Vagina (tissue), 2 donors: ENCODE data around the gene P3R3URF. TPM values are rescaled to one million over a fixed set of nuclear protein-coding genes. Genes with fewer than 3 reads are reported as not detected.
A peak's percentile ranks its signal among the peaks of the same experiment; 100 is the strongest.

Source experiments
- DNase-seq, 2 donors: peaks; one replicate each; pipeline ENCODE4 v3.0.0-alpha.2; 2017; ENCODE audit errors: extremely low spot score in 2 of 2
- H3K27ac ChIP-seq: fragments of 200-600 bp; sonication (generic); one replicate; pipeline ENCODE4 v1.5.1; 2019
- H3K27me3 ChIP-seq: fragments of 200-600 bp; sonication (generic); one replicate; pipeline ENCODE4 v1.5.1; 2019
- H3K36me3 ChIP-seq, 2 donors: fragments of 200-600 bp; sonication (generic); one replicate each; pipeline ENCODE4 v1.5.1; 2017 to 2019
- H3K4me1 ChIP-seq: fragments of 200-600 bp; sonication (generic); one replicate; pipeline ENCODE4 v1.5.1; 2019
- H3K4me3 ChIP-seq, 2 donors: fragments of 200-600 bp; sonication (generic); 1 replicate in 1 of 2; 2 replicates in 1 of 2; pipeline ENCODE4 v1.5.1; 2016 to 2019
- H3K9me3 ChIP-seq: fragments of 200-600 bp; sonication (generic); one replicate; pipeline ENCODE4 v1.5.1; 2019
- POLR2A ChIP-seq, 2 donors: fragments of 450-650 bp; IDR thresholded peaks; one replicate each; pipeline ENCODE4 v1.6.1; 2017; ENCODE audit warnings: antibody characterized with exemption in 2 of 2, mild to moderate bottlenecking in 2 of 2, moderate library complexity in 2 of 2
- POLR2AphosphoS5 ChIP-seq, 2 donors: sonication (generic); formaldehyde crosslinking; IDR thresholded peaks; one replicate each; pipeline ENCODE4 v1.9.0; 2017; ENCODE audit warnings: antibody characterized with exemption in 2 of 2, mild to moderate bottlenecking in 2 of 2, low read depth in 1 of 2; ENCODE audit not compliant: insufficient read depth in 1 of 2
- intact Hi-C: fragments of 100-400 bp; cut with DNase I; formaldehyde crosslinking; loops from one replicate; pipeline ENCODE4 v1.15.1; 2023
- total RNA-seq: library from RNA; depleted of rRNA; stranded (reverse); fragments of >200 nt; gene quantifications from one replicate; pipeline ENCODE4 v1.2.3, GENCODE V29; 2016
- TF ChIP-seq, protein P1 (sequence below), 3 experiments: fragments of 450-650 bp in 2 of 3; fragments of 200-600 bp in 1 of 3; sonication (generic) in 1 of 3; IDR thresholded peaks; one replicate each; pipeline ENCODE4 v1.5.1; 2017 to 2019; ENCODE audit warnings: antibody characterized with exemption in 3 of 3, mild to moderate bottlenecking in 2 of 3, moderate library complexity in 2 of 3

P3R3URF gene
- total RNA-seq, 1 donor from 2014 or later, result not detected

DNA sequence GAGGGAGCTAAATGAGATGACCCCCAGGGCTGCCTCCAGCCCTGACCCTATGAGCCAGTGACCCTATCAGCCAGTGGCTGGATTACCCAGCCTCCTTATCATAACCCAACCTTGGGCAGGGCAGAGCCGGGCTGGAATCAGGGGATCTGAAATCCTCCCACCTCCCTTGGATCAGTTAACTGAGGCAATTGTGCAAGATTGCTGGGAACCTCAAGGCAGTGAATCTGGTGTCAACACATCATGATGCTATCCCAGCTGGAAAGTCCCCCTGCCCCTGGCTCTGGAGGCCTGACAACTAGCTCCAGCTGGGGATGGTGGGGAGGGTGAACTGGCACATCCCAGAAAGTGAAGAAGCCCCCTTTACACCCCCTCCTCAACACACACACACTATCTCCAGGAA is 7.8 kb downstream of the P3R3URF start:
- no peaks in the 10 kb centered on the region for H3K36me3 ChIP-seq
- H3K27ac ChIP-seq, result no peak overlapping the region
- H3K27me3 ChIP-seq, result no peaks in the 10 kb centered on the region

DNA sequence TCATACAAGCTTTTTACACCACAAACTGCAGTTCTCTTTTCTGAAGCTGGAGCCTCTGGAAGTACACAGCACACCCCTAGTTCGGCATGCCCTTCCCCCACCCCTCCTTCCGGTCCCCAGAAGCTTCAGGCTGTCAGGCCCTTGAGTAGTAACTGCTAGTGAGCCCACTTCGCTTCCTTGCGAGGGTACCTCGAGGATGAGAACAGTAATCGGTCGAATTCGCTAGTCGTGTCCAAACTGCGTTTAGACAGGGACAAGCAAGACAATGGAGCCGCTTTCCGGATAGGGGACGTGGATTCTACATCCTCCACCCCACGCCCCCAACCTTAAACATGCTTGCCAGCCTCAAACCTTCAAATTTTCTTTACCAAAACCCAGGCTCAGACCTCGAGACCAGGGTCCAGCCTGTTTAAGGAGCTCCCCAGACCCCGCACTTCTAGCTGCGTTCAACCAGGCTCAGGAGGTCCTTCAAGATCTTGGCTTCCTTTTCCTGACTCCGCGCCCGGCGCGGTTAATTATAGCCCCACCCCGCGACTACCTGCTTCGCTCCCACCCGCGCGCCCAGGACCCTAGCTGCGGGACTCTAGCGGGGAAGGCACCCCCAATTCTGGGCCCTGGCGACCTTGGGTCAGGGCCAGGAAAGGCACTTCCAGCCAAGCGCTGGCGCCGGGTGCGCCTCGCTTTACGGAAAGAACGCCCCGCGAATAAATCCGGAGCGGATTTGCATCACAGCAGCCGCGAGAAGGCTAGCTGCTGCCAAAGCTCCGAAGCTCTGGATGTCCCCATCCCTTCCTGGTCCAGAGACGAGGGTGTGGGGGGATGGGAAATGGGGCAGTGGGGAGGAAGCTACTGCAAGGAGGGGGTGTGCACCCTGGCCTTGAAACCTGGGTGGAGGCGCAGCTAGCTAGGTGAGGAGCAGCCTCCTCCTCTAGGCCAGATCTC is 9.5 kb downstream of the P3R3URF start:
- Histone ChIP-seq H3K4me3 (peak overlapping the region; percentile 45), H3K4me1 (peaks cover 23% of the 10 kb centered on the region), H3K27ac (peak overlapping the region; percentile 64), H3K9me3 (no peaks in the 10 kb centered on the region), H3K27me3 (no peaks in the 10 kb centered on the region), H3K36me3 (no peaks in the 10 kb centered on the region)
- intact Hi-C loops, result no loop called here
- TF ChIP-seq POLR2A (IDR thresholded peaks at IDR 0.05), result no peak
- TF ChIP-seq POLR2AphosphoS5 (IDR thresholded peaks at IDR 0.05; ENCODE audit: insufficient read depth in 1 of 2, low read depth in 1 of 2), result peak; percentile 52 to 67
- no peak for DNase-seq

More for the DNA sequence above, 7.8 kb downstream of the P3R3URF start:
- no peak for DNase-seq
- Histone ChIP-seq H3K9me3 (no peaks in the 10 kb centered on the region), H3K4me1 (peaks cover 38% of the 10 kb centered on the region), H3K4me3 (no peak overlapping the region)
- intact Hi-C loops, result no loop called here
- TF ChIP-seq, protein P1, sequence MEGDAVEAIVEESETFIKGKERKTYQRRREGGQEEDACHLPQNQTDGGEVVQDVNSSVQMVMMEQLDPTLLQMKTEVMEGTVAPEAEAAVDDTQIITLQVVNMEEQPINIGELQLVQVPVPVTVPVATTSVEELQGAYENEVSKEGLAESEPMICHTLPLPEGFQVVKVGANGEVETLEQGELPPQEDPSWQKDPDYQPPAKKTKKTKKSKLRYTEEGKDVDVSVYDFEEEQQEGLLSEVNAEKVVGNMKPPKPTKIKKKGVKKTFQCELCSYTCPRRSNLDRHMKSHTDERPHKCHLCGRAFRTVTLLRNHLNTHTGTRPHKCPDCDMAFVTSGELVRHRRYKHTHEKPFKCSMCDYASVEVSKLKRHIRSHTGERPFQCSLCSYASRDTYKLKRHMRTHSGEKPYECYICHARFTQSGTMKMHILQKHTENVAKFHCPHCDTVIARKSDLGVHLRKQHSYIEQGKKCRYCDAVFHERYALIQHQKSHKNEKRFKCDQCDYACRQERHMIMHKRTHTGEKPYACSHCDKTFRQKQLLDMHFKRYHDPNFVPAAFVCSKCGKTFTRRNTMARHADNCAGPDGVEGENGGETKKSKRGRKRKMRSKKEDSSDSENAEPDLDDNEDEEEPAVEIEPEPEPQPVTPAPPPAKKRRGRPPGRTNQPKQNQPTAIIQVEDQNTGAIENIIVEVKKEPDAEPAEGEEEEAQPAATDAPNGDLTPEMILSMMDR (IDR thresholded peaks at IDR 0.05), result no peak
- TF ChIP-seq POLR2AphosphoS5 (IDR thresholded peaks at IDR 0.05; ENCODE audit: insufficient read depth in 1 of 2, low read depth in 1 of 2), result no peak
- TF ChIP-seq POLR2A (IDR thresholded peaks at IDR 0.05), result no peak

DNA sequence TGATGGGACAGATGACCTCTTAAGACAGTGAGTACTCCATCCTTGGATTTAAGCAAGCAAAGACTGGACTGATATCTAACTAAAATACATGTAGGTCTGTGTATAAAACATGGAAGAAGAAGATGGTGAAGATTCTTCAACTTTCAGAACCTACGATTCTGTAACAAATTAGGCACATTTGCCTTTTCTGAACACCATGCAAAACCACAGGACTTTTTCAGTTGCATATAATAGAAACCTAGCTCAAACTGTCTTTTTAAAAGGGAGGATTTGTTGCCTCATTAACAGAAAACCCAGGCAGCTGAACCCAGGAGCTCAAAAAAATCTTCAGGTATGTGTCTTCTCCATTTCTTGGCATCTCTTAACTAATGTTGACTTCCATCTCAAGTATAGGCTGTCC is 16.1 kb downstream of the P3R3URF start:
- intact Hi-C loops, result no loop called here
- H3K27ac ChIP-seq, result no peak overlapping the region
- no peak for DNase-seq

DNA sequence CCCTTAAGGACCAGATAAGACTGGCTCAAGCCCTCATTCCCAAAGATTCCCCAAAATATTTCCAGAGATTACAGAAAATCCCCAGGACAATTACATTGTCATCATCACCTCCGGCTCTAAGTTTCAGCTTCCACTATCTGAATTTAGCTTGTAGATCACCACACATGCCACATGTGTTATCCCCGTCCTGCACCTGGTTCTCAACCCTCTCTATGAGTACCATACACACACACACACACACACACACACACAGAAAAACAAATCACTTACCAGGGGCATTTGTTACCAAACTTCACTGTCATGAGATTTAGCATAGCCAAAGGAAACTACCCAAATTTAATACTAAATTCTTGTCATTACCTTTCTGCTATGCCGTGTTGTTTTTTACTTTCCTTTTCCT is 16.8 kb downstream of the P3R3URF start:
- intact Hi-C loops, result no loop called here
- no peaks in the 10 kb centered on the region for H3K4me1 ChIP-seq
- TF ChIP-seq, protein P1 (IDR thresholded peaks at IDR 0.05), result no peak
- TF ChIP-seq POLR2A (IDR thresholded peaks at IDR 0.05) (no peak), POLR2AphosphoS5 (IDR thresholded peaks at IDR 0.05; ENCODE audit: insufficient read depth in 1 of 2, low read depth in 1 of 2) (no peak)
- H3K9me3 ChIP-seq, result no peaks in the 10 kb centered on the region
- DNase-seq, result no peak
- no peaks in the 10 kb centered on the region for H3K36me3 ChIP-seq
- H3K4me3 ChIP-seq, result no peak overlapping the region
- H3K27me3 ChIP-seq, result no peaks in the 10 kb centered on the region
- H3K27ac ChIP-seq, result no peak overlapping the region

More for the DNA sequence above, 16.1 kb downstream of the P3R3URF start:
- Histone ChIP-seq H3K9me3 (no peaks in the 10 kb centered on the region), H3K4me1 (no peaks in the 10 kb centered on the region), H3K36me3 (no peaks in the 10 kb centered on the region), H3K4me3 (no peak overlapping the region), H3K27me3 (no peaks in the 10 kb centered on the region)
- TF ChIP-seq POLR2A (IDR thresholded peaks at IDR 0.05) (no peak), POLR2AphosphoS5 (IDR thresholded peaks at IDR 0.05; ENCODE audit: insufficient read depth in 1 of 2, low read depth in 1 of 2) (no peak)
- TF ChIP-seq, protein P1 (IDR thresholded peaks at IDR 0.05), result no peak

DNA sequence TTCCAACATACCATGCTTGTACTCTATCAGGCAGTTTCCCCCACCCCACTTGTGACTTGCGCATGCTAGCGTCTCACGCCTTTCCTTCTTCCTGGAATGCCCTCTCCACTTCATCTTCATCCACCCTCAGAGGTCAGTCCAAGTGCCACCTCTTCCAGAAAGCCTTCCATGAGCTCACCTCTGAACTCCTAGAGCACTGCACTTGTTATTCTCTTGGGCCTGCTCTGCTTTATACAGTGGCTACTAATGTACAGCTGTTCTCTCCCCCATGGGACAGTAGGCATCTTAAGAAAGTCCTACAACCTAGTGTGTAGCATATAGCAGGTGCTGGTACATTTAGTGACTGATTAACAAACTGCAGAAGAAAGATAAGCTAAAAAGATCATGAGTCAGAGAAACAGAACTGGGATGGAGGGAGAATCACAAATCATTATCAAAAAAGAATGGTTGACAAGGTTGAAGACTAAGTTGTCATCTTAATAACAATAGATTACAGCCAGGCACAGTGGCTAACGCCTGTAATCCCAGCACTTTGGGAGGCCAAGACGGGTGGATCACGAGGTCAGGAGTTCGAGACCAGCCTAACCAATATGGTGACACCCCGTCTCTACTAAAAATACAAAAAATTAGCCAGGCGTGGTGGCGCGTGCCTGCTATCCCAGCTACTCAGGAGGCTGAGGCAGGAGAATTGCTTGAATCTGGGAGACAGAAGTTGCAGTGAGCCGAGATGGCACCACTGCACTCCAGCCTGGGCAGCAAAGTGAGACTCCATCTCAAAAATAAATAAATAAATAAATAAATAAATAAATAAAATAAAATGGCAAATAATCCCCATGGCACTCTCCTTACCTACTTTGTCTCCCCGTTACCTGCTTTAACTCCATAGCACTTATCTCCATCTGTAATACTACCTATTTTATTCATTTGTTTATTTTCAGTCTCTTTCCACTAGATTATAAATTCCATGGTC is 17.7 kb downstream of the P3R3URF start:
- no peak for DNase-seq
- H3K36me3 ChIP-seq, result no peaks in the 10 kb centered on the region
- no peaks in the 10 kb centered on the region for H3K27me3 ChIP-seq
- H3K4me1 ChIP-seq, result no peaks in the 10 kb centered on the region
- intact Hi-C loops, result no loop called here
- H3K9me3 ChIP-seq, result no peaks in the 10 kb centered on the region
- H3K27ac ChIP-seq, result no peak overlapping the region
- no peak for TF ChIP-seq POLR2AphosphoS5 (IDR thresholded peaks at IDR 0.05; ENCODE audit: insufficient read depth in 1 of 2, low read depth in 1 of 2)
- TF ChIP-seq, protein P1 (IDR thresholded peaks at IDR 0.05), result no peak
- TF ChIP-seq POLR2A (IDR thresholded peaks at IDR 0.05), result no peak
- H3K4me3 ChIP-seq, result no peak overlapping the region
